A204.1 (cell line): ENCODE measurements around the gene TFAP2A.

Experiments used
- FAIRE-seq: peaks from 2 replicates; lab custom pipeline; 2012; peaks lifted over from hg19 to GRCh38; lab: Jason Lieb, UNC

The TFAP2A gene

DNA sequence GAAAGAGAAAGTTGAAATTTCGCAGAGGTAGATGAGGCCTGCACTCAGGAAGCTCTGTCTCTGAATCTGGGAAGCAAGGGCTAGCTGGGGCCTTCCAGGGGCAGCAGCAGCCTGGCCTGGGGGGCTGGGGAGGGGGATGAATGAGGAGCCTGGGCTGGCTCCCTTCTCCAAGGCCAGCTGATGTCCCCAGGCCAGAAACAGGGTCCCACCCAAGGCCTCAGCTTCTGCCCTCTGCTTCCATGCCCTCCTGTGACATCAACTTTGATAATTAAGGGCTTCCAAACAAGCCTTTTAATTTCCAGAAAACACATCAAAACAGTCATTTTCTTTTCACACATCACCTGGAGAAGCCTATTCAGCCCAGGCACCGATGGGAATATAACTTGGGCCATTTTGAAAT lies 15.4 kb downstream of the TFAP2A start:
- no peak for FAIRE-seq

DNA sequence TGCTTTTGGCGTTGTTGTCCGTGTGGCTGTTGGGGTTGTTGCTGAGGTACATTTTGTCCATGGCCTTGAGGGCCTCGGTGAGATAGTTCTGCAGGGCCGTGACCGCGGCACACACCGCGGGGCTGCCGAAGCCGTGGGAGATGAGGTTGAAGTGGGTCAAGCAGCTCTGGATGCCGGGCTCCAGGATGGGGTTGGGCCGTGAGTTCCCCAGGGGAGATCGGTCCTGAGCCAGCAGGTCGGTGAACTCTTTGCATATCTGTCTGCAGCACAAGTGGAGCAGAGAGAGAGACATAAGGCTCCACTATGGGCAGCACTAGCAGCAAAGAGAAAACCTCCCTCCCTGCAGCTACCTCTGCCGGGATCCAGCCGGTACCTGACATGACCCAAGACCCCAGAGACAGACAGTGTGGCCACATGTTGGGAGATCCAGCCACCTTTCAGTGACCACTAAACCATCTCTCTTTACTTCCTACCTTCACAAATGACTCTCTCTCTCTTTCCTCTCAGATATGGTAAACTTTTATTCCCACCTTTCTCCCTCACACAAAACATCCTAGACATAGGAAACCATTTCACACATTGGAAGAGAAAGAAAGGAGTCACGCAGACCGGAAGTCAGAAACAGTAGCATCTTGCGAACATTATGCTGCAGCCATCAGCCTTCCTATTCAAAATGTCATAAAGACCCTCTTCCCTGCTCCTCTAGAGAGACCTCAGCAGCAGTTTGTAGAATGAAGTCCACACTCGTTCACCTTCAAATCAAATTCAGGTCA lies 16.2 kb downstream of the TFAP2A start:
- no peak for FAIRE-seq

DNA sequence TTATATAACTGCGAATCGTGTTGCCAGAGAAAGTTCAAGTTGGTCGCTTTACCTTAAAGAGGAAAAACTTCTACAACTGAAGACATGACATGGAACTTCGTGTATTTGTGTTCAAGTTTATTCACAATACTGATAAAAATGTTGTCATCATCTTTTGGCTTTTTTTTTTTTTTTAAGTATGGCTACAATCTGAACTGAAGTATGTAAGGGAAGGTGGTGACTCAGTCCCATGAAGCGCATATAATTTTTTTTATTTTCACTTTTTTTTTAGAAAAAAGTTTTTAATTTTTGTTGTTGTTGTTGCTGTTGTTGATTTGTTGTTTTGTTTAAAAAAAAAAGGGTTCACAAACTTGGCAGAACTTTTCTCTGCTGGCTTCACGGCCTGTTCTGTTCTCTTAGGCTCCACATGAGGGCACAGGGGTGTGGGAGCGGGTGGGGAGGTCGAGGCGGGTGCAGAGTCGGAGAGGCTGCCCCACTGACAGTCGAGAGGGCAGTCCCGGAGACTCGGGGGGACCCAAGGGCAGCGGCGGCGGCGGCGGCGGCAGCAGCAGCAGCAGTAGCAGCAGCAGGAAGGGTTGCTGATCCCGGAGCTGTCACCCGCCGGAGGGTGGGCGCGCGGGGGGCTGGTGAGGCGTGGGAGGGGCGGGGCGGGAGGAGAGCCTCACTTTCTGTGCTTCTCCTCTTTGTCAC lies 17.0 kb downstream of the TFAP2A start:
- FAIRE-seq = no peak

DNA sequence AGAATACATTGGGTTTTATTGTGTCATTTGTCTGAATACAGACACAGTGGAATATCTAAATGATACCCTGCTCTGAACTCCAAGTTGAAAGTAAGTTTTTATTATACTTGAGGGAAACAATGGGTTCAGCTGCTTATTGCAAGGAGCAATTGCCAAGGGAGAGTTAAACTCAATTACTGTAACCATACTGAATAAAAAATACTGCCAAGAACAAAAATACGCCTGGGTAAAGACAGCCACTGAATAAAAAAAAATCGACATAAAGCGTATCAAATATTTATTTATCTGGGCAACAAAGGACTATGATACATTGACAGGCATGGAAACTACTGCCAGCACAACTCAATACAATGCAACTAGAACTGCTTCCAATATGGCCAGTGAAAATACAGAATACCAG lies 18.1 kb downstream of the TFAP2A start:
- FAIRE-seq = no peak

GRCh38 chr6:10395704-10396546 lies 18.9 kb downstream of the TFAP2A start:
- FAIRE-seq = no peak

GRCh38 chr6:10395171-10395703 lies 19.6 kb downstream of the TFAP2A start:
- FAIRE-seq = no peak

DNA sequence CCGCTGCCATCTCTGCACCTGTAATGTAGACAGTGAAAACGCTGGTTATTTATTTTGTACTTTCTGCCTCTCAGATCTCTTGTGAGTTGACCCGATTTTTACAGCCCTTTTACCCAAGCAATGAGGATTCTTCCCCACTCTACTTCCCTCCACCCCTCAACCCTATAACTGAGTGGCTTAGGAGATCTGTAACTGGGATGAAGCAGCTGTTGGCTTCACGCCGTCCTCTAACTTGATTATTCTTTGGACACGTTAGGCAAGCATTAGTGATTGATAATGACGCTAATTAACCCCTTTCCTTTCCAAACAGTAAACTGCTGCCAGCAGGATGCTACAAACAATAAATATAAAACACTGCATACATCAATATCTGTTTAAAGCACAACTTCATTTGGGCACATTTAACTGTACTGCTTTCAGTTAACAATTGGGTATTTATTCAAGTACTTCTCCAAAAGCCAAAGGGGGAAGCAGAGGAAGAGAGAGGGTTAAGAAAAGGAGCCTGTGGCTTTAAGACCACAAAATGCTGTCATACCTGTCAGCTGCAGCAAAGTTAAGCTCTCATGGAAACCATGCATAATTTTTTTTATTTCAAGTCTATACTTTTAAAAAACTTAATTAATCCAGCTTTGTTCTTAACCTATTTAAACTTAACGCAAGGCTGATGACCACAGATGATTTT lies 21.2 kb downstream of the TFAP2A start:
- no peak for FAIRE-seq

GRCh38 chr6:10391799-10392198 lies 23.1 kb downstream of the TFAP2A start:
- no peak for FAIRE-seq

DNA sequence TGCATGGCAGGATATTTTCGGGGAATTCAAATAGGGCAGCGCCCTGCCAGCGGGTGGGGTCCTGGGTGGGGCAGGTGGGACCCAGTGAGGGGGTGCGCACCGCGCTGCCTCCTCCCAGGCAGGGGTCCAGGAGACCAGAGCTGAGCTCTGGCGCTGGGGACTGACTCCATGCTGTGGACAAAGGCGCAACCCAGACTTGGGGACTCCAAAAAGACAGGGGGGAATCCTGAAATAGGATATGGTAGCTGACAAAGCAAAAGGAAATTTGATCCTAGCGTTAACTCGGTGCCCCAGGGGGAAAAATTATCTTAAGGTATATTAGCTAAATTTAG lies 23.6 kb downstream of the TFAP2A start:
- FAIRE-seq = no peak

DNA sequence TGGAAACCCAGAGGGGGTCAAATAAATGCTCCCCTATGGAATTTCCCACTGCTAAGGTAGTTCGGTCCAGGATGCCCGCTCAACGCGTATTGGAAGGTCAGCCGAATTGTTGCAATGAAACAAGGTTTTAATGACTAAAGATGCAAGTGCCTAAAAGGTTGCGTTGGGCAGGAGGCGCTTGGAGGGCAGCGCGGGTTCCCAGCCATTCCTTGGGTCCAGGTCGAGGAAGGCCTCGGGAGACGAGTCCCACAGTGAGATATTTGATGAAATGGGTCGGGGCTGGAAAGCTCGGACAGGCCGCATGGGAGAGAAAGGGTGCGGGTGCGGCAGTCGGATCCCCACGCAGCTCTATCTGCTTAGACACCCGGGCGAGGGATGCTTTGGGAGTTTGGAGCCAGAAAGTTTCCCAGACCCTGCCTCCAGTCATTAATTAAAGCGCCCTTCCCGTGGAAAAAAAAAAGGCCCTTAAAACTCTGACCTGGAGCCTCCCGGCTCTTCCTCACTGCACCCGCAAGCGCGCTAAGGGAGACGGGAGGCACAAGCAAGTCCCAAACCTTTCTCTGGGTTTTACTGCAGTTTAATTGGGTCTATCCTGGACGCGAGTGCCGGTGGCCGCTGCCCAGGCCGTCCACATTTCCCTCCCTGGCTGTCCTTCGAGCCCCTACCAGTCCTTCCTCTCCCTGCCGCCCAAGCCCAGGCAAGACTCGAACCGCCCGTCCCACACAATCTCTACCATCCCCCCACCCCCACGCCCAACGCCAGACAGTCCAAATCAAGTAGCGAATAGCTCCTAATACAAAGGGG lies 24.2 kb downstream of the TFAP2A start:
- FAIRE-seq = no peak

- no peak for FAIRE-seq
Observed at GRCh38 chr6:10389739-10390494, 25.0 kb downstream of the TFAP2A start.

DNA sequence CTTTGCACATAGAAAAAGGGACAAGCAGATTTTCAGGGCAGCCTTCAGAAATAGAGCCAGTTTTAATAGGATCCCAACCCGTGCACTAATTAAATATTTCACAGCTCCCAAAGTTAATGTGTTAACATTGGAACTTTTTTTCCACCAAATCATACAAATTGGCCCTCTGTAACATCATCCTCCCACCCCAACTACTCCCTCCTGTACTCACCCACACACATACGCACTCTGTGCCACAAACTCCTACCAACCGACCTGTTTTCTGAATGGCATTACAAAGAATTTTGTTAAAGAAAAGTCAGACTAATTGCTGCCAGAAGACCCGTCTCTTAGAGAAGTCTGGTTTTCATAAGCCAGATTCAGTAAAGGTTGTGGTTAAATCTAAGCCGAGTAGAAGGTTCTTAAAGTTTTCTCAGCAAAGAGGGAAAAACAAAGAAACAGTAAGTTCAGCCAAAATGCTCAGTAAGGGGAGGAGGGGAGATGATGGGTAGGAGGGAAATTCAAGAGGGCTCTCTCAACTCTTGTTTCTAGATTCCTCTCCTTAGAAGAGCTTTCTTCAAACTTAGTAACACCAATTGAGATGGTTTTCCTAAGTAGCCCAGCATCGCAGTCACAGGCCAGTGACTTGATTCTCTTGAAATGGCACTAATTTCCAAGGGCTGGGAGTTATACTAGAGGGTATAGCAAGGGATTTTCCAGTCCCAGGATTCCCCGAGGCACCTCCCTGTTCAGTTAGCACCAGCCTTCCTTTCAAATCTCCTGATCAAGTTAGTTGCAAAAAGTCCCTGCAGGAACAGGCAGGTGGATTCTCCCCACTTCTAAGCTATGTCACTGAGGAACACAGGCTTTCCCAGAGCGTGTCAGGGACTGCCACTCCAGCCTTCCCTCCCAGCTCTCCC lies 27.9 kb downstream of the TFAP2A start:
- no peak for FAIRE-seq

DNA sequence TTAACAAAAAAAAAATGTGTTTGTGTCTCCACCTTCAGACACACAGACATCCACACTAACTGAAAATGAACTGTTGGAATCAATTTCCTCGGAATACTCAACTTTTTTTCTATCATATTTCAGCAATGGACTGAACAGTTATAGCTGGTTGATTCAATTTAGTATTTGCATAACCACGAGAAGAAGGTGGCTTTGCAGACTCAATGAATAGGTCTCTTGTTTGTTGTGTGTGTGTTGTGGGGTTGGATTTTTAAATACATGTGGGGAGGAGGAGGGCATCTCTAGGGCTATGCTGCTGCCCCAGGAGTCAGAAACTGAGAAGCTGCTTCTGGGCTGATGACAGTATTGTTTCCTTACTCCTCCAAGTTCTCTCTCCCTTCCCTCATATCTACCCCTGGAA lies 28.7 kb downstream of the TFAP2A start:
- FAIRE-seq = no peak

DNA sequence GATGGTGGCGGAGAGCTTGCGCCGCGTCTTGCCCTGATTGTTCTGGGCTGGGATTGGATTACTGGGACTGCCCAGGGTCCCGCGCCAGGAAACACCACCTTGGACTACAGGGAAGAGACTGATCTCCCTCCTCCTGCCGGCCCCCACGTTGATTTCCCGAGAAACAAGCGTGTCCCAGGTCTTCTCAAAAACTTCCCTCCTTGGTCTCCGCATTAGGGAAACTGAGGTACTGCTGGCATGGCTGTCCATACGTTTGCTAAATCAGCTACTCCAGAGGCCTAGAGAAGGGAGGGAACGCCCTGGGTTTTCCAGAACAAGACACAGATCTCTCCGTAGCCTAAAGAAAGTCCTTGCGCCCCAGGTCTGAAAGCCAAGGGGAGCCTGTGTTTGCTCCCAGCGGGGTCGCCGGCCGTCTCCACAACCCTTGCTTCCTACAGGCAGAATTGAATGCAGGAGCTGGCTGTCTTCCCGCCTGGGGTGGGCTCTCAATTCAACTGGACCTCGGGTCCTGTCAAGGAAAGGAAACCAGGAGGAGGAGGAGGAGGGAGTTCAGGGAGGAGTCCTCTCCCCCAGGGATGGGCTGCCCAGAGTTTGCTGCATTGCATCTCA lies 29.2 kb downstream of the TFAP2A start:
- no peak for FAIRE-seq

- FAIRE-seq = no peak
Observed at GRCh38 chr6:10384610-10385523, 30.0 kb downstream of the TFAP2A start.

GRCh38 chr6:10384091-10384609 lies 30.7 kb downstream of the TFAP2A start:
- no peak for FAIRE-seq

GRCh38 chr6:10383331-10384090 lies 31.4 kb downstream of the TFAP2A start:
- FAIRE-seq = no peak
